KBM-7 (cell line): ENCODE measurements around the gene CORO1C.
"Not testable (repeated sequence)": the region's sequence is repeated elsewhere in the genome, so short reads cannot be mapped to it uniquely, and the experiment has no call there.

Source experiments
- DNase-seq: peaks from one replicate; pipeline ENCODE4 v3.0.0-alpha.2; 2015
- in situ Hi-C: fragments of 300-500 bp; cut with MboI; formaldehyde crosslinking; loops from 2 replicates; pipeline ENCODE4 v1.14.3; 2020; ENCODE audit warnings: low sequenced_read_pairs, low pct_unique_long_range_greater_than_20kb, mixed read lengths

The CORO1C gene

DNA sequence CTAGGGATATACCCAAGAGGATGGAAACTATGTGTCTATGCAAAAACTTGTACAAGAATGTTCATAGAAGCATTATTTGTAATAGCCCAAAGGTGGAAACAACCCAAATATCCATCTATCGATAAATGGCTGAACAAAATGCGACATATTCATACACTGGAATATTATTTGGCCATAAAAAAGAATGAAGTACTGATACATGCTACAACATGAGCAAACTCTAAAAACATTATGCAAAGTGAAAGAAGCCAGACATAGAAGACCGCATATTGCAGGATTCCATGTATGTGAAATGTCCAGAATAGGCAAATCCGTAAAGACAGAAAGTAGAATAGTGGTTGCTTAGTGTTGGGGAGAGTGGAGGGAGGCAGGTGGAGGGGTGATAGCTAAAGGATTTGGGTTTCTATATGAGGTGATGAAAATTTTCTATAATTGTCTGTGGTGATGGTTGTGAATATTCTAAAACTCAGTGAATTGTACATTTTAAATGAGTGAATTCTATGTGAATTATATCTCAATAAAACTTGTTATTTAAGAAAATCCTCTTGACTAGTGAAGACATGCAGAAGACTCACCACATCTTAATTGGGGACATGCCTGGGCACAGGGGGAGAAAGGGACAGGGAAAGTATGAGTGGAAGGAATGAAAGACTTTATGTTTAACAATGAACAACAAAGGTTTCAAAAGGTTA lies 67.8 kb downstream of the CORO1C start:
- DNase-seq, result no peak
- in situ Hi-C loops, result no loop called here

DNA sequence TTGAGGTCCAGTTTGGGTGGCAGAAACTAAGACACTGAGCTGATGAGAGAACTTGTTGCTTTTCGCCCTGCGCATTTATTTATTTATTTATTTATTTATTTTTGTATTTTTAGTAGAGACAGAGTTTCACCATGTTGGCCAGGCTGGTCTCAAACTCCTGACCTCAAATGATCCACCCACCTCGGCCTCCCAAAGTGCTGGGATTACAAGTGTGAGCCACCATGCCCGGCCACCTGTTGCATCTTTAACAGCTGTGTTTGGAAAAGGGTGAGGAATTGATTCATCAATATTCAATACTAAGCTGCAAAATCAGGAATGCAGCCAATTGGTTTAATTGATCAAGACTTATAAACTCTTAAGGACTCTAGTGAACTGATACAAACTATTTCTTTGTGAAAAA lies 73.2 kb downstream of the CORO1C start:
- in situ Hi-C loops, result not testable (repeated sequence)

DNA sequence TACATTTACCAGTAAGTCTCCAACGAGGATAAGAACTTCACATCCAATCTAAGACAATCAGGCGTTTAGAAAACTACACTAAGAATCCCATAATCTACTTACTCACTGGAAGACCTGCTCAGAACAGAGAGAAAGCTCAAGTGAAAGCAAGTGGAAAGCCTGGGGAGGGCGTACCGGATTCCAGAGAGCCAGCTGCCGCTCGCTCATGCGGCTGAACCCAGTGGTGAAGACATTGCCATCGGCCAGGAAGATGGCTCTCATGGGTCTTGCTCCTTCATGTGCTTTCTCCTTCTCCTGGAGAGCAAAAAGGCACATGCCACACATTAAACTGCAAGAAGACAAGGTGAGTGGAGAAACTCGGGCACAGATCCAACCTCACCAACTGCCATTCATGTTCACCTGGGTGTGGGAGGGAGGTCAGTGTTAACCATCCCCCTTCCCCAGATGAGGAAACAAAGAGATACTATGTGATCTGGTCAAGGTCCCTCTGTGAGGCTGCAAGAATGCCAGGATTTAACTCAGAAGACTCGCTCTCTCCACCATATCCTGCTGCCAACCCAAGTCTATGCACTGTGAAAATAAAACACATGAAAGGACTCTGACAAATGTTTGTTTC lies 74.1 kb downstream of the CORO1C start:
- in situ Hi-C loops, result no loop called here
- DNase-seq, result no peak

More for the DNA sequence above, 73.2 kb downstream of the CORO1C start:
- not testable (repeated sequence) for DNase-seq

DNA sequence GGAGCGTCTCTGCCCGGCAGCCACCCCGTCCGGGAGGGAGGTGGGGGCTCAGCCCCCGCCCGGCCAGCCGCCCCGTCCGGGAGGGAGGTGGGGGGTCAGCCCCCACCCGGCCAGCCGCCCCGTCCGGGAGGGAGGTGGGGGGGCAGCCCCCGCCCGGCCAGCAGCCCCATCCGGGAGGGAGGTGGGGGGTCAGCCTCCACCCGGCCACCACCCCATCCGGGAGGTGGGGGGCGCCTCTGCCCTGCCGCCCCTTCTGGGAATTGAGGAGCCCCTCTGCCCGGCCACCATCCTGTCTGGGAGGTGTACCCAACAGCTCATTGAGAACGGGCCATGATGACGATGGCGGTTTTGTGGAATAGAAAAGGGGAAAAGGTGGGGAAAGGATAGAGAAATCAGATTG lies 75.1 kb downstream of the CORO1C start:
- in situ Hi-C loops, DNase-seq: not testable (repeated sequence)

DNA sequence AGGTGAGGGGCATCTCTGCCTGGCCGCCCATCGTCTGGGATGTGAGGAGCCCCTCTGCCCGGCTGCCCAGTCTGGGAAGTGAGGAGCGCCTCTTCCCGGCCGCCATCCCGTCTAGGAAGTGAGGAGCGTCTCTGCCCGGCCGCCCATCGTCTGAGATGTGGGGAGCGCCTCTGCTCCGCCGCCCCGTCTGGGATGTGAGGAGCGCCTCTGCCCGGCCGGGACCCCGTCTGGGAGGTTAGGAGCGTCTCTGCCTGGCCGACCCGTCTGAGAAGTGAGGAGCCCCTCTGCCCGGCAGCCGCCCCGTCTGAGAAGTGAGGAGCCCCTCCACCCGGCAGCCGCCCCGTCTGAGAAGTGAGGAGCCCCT lies 75.5 kb downstream of the CORO1C start:
- DNase-seq, in situ Hi-C loops: not testable (repeated sequence)

DNA sequence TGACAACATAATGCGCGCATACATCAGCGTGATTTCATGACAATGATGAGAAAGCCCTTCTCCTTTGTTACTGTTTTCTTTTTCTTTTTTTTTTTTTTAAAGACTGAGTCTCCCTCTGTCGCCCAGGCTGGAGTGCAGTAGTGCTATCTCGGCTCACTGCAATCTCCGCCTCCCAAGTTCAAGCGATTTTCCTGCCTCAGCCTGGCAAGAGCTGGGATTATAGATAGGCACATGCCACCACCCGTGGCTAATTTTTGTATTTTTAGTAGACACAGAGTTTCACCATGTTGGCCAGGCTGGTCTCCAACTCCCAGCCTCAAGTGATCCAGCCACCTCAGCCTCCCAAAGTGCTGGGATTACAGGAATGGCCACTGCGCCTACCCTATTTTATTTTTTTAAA lies 76.7 kb downstream of the CORO1C start:
- in situ Hi-C loops, DNase-seq: not testable (repeated sequence)

DNA sequence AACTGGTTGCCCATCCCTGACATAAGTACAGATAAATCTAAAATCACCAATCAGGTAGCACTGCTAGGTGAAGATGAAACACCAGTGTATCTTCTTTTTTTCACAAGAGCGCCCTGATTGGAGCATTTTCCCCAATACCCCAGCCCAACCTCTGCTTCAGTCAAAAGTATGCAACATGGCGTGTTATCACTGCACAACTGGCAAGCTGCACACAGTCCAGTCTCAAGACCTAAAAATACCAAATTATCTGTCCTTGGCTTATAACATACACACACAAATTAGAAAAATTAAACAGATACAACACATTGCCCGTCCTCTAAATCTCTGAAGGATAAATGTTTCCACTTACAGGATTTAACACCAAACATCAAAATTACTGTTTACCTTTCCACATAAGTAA lies 77.4 kb downstream of the CORO1C start:
- in situ Hi-C loops, result no loop called here
- no peak for DNase-seq

DNA sequence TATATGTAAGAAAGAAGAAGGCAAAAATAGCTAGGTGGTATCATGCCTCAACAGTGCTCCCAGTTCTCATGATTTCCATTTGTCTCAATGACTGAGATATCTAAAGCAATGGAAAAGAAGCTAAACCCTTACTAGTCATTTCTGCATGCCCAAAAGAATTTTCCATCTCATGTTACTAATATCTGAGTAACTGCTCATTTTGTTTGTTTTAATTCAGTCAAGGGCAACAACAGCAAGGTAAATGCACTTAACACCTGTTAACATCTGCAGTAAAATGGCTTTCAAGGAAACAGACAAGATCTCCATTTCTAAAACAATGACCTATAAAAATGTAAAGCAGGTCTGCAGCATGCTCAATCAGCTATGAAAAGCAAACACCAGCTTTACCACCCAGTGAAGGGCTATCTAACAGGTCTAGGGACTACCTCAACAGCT lies 78.2 kb downstream of the CORO1C start:
- no peak for DNase-seq

DNA sequence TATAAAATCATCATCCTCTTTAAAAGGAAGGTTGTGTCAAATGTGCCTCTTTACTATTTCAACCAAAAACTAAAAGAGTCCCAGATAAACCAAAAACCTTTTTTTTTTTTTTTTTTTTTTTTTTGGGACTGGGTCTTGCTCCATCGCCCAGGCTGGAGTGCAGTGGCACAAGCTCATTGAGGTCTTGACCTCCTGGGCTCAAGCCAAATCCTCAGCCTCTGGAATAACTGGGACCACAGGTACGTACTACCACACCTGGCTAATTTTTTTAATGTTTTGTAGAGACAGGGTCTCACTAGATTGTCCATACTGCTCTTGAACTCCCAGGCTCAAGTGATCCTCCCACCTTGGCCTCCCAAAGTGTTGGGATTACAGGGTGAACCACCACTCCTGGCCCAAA lies 81.2 kb downstream of the CORO1C start:
- in situ Hi-C loops, result no loop called here
- no peak for DNase-seq

More for the DNA sequence above, 78.2 kb downstream of the CORO1C start:
- in situ Hi-C loops, result no loop called here

DNA sequence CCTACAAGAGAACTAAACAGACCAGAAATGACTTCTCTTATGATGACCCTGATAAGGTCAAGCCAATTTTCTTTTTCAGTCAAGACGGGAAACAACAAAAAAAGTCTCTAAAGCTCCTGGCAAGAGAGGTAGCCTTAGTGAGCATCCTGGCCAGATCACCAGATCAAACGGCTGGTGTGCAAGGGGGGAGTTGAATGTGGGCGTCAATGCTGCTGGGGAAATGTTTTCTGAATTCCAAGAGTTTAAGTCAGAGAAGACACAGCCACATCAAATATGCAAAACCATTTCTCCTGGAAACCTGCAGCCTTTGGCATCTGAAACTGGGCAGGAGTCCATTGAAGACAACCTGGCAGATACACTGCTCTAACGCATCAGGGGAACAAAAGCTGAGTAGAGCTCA lies 81.6 kb downstream of the CORO1C start:
- in situ Hi-C loops, result no loop called here
- no peak for DNase-seq

DNA sequence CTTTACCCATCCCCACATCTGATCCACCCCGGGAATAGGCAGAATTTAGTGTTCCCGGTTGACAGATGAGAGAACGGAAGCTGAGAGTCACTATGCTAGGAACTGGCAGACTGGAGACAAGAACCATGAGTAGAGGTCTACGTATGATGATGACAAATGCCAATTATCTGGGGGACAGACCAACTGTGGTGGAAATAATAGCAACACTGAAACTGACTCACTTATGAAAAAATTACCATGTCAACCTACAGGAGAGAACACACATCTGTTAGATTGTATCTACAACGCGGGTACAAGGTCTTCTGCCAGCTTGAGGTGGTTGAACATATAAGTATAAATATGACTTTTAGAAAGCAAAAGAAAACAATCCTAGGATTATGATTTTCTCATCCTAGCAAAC lies 82.2 kb downstream of the CORO1C start:
- no peak for DNase-seq
- in situ Hi-C loops, result no loop called here

DNA sequence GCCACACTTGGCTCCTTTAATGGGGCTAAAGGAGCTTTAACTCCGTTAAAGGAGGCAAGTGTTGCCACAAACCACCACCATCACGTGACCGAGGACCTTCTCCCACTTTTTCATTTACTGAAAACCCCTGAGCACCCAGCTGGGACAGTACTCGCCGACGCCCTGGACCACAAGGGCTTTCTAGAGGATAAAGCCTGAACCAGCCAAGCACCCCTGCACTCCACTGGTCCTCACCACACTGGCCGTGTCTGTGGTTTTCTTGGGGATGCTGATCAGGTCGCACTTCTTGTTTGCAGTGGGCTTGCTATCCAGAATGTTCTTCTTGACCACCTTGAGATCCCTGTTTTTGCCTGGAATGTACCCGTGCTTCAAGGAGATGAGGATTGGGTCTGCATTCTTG lies 82.9 kb downstream of the CORO1C start:
- in situ Hi-C loops, result no loop called here

DNA sequence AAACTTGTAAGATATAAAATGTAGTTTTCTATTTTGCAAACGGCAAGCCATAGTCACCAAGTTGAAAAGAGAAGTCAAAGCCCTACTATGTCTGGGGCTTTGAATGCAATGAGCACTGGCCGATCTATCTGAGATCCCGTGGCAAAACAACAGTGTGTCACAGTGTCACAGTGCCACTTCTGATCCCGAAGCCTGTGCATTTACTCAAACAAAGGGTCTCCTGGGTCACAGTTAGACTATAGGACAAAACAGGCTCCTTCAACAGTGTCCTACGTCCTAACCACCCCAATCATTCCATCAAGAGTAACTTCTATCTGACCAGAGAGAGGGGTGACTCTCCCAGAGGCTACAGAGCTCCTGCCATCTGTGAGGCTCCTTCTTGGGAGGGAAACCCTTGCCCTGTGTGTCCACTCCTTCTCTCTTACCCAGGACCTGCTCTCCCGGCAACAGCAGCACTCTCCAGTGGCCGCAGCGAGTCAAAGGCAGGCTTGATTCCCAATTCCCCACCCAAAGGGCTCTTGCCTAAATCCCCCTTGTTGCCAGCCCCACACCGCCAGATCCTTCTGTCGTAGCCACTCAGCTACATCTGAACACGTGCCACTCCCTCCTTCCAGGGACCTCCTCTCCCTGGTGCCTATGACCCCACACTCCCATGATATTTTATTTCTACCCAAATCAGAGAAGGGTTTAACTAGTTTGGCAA lies 83.6 kb downstream of the CORO1C start:
- in situ Hi-C loops, result no loop called here
- no peak for DNase-seq

More for the DNA sequence above, 82.9 kb downstream of the CORO1C start:
- DNase-seq, result no peak

DNA sequence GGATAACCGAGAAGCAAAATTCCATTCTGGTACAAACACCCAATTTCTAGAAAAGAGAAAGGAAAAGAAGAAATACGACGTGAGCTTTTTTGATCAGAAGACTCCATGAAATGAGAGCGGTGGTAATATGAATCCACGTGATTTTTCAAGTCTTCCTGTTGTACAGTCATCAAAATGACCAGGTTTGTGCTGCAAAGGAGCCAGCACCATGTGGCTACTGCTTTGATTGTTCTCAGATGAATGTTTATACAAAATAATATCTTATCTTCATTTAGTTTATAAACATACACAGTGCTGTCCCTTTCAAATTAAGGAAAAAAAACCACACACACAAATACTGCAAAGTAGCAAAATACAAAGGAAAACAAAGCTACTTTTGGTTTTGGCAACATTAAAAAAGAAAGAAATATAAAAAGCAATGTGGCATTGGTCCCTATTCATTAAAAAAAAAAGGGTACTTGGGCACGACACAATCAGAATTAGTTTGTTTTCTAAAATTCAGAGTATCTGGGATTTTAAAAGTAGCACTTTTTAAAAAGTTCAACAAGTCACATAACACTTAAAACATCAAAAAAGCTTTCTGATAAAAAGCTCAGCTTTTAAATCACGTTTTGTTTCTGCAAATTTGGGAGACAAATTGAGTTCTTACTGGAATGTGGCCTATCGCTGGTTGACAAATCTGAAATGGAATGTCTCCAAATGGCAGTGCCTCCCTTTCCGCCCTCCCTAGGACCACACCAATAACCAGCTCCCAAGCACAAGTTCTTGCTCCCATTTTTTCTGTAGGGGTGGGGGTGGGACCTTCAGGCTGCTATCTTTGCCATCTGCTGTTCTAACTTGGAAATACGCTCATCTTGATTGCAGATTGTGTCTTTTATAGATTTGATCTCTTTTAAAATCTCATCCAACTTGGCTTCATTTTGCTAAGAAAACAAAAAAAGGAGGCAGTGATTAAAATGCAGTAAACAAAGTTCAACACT lies 84.4 kb downstream of the CORO1C start:
- in situ Hi-C loops, result no loop called here
- no peak for DNase-seq

DNA sequence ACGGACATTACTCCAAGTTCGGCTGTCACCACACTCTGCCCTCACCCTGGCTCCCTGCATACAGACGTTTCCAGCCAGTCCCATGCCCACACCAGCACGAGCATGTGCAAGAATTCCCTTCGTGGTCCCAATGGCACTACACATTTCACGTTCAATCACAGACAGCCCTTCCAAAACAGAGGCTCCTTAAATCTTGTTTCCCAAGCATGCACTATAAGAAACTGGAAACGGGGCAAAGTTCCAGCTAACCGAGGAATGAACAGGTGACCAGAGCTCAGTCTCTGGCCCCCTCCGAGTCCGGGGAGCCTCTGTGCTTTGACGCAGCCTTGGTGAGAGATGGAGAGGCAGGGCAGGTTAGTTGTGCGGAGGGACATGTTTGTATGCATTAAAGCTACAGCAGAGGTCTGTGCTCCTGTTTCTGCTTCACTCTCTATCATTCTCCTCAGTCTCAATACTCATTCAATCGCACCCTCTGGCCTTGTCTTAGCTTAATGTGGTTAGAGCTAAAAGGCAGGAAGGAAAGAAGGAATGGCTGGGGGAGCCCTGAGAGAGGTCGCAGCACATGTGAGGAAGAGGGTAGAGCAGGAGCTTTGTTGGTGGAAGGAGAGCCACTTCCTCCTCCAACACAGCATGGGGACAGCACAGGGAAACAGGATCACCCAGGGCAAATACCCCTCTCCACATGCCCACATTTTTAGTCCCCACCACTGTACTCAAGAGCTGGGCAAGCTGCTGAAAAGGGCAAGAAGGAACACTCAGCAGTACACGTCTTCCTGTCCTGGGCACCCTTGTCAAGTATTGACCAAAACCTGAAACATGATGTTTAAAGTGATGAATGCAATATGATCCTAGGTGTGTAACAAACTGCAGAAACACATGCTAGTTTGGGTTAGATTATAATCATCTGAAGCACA lies 85.4 kb downstream of the CORO1C start:
- in situ Hi-C loops, result no loop called here
- DNase-seq, result peak; percentile 69

DNA sequence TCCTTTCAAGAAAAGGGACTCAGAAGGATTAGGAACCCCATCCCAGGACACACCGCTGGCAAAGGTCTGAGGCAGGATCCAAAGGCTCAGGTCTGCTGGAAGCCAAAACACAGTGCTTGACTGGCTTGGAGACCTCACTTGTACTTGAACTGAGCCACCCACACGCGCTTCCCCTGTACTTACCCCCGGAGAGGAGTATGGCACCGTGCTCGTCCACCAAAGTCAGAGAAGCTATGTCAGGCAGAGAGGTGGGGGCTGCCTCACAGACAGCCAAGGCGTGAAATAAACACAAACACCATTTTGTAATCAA lies 86.6 kb downstream of the CORO1C start:
- DNase-seq, result no peak
- in situ Hi-C loops, result no loop called here

DNA sequence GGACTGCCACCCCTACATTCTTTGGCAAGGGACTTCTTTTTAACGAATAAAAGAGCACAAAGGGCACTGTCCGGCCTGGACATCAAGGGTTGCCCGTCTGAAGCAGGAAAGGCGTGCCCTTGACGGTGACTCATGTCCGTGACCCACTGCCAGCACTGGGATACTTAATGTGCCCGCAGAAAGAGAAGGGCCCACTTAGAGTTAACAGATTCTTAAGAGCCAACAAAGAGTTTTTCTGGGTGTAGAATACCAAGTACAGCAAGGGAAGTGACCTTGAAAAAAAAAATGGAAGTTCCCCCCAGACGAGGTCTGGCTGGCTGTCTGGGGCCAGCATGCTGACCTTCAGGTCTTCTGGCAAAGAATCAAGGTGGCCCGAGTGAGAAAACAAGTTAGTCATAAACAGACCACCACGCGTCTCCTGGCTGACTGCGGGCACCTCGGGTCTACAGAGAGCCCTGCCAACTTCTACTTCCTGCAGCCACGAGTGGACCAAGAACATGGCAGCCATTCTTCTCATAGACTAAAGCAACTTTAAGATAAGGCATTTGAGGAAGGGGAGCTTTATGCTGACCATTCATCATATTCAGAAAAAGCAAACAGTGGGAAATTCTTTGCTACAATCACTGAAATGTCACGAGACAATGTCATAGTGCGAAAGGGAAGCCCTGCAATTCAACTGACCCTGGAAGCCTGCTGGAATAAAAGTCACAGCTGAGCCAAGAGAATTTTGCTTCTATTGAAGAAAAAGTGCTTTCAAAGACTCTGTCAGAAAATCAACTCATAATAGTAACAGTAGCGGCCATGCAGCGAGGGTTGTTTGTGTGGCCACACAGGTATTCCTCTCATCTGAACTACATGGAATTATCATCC lies 87.1 kb downstream of the CORO1C start:
- DNase-seq, result no peak

More for the DNA sequence above, 87.1 kb downstream of the CORO1C start:
- in situ Hi-C loops, result no loop called here
